ENCODE data around the gene DDX24.

DDX24 gene, protein sequence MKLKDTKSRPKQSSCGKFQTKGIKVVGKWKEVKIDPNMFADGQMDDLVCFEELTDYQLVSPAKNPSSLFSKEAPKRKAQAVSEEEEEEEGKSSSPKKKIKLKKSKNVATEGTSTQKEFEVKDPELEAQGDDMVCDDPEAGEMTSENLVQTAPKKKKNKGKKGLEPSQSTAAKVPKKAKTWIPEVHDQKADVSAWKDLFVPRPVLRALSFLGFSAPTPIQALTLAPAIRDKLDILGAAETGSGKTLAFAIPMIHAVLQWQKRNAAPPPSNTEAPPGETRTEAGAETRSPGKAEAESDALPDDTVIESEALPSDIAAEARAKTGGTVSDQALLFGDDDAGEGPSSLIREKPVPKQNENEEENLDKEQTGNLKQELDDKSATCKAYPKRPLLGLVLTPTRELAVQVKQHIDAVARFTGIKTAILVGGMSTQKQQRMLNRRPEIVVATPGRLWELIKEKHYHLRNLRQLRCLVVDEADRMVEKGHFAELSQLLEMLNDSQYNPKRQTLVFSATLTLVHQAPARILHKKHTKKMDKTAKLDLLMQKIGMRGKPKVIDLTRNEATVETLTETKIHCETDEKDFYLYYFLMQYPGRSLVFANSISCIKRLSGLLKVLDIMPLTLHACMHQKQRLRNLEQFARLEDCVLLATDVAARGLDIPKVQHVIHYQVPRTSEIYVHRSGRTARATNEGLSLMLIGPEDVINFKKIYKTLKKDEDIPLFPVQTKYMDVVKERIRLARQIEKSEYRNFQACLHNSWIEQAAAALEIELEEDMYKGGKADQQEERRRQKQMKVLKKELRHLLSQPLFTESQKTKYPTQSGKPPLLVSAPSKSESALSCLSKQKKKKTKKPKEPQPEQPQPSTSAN

DNA sequence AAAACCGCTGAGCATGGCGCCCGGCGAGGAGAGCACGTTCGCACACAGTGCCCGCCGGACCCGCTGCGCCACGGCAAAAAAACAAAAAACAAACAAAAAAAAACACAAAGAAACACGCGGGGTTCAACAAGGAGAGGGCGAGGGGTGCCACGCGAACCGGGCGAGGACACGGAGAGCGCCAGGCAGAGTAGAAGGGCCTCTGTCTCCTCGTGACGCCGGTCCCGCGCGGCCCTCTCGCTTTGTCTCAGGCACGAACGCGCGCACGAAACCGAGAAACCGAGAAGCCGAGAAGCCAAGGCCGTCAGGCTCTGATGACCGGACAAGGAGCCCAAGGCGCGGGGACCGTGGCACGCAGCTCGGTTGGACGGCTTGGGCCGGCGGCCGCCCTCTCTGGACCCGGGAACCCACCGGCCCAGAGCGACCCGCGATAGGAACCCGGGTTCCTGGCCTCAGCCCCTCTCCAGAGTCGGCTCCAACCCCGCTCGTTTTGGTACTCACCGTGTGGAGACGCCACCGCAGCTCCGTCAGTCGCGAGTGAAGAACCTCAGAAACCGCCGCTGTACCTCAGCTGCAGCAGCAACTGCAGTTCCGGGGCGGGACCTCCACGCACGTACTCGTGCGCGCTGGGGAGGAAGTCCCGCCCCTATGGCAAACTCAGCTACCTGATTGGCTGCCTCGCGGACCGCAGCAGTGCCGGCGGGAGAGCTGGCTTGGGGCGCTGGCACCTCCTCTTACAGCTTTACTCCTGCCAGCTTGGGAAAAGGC, at the start of gene DDX24, which contains the start of gene IFI27L1:
TSS of gene DDX24 (minus strand) at position 582 of the 765 bp plus-strand sequence. CDS start 1,460 bp downstream, outside the sequence.
TSS of gene IFI27L1 (plus strand) at position 690 of the 765 bp plus-strand sequence. CDS start 15,628 bp downstream, outside the sequence.
- Histone ChIP-seq H3K4me3 (ENCODE audit: low read length in 2 of 2) (peak within 1 kb of the TSS; percentile 86 to 98), H3K9ac (ENCODE audit: low read length in 2 of 2) (peak within 1 kb of the TSS; percentile 96 to 97), H3K4me1 (ENCODE audit: control insufficient read depth, insufficient read depth, low read length) (peaks cover 29% of the 10 kb centered on the region), H3K9me3 (ENCODE audit: control insufficient read depth in 2 of 2, low read length in 2 of 2) (no peaks in the 10 kb centered on the region), H3K36me3 (ENCODE audit: control insufficient read depth in 2 of 2, insufficient read depth in 2 of 2, low read length in 2 of 2) (peaks cover 10 to 12% of the 10 kb centered on the region in 2 donors), H3K27me3 (ENCODE audit: control insufficient read depth in 1 of 2, insufficient read depth in 2 of 2, low read length in 2 of 2) (no peaks in the 10 kb centered on the region), H3K27ac (ENCODE audit: low read length) (peak within 1 kb of the TSS; percentile 85)

DNA sequence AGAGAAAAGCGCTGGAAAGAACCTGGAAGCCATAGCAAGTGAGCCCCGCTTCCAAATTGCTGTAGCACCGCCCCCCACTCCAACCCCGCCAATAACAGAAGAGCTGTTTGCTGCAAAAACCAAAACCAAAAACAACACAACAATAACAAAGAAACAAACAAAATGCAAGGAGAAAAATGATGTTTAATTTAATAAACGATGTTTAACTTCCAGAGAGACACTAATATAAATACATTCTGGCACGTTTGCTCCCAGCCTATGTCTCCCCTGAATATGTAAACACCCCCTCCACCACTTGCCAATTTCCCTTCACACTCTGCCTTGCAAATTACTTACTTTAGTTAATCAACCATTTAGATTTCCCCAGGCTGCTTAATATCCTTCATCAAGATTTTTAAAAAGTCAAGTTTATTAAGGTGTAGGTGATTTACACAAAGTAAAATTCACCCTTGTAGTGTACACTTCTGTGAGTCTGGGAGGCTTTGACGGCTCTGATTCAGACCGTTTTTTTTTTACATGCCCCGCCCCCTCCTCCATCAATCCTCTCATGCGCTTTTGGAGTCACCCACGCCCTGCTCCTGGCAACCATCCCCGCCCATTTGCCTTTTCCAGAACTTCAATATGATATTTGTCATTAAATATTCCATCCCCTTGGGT, 48.9 kb upstream of the DDX24 start:
- H3K4me3 ChIP-seq (ENCODE audit: low read length in 2 of 2), result peak overlapping the region; percentile 81 to 85
- peak overlapping the region in 1 of 2 donors; percentile 13 for H3K9ac ChIP-seq (ENCODE audit: low read length in 2 of 2)

DNA sequence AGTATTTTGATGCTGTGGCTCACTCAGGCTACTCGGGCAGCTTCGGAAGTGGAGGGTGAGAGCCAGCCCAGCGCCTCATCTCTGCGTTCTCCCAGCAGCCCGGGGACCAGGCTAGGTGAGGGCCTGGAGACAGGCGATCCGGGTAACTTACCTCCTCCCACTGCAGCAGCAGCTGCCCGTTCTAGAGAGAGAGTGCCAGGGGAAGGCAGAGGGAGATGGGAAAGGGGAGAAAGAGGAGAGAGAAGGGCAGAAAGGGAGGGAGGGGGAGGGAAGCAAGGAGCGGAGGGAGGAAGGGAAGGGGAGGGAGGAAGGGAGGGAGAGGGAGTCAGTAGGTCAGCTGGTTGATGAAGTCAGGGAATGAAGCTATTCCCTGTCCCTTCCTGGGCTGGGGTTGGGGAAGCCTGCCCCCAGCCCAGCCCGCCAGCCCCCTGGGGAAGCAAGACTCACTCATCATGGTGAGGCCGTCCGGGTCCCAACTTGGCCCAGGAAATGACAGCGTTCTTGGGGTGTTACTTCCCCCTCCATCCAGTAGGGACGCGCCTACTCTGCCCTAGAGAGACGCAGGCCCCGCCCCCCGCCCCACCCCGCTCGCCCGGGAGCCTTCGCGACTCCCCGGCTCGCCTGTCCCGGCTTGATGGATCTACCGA, 48.2 kb upstream of the DDX24 start, which contains the start of gene IFI27L2:
TSS of gene IFI27L2 (minus strand) at position 494 of the 647 bp plus-strand sequence. CDS start at position 454, 40 bp downstream.
- Histone ChIP-seq H3K9me3 (ENCODE audit: control insufficient read depth in 2 of 2, low read length in 2 of 2) (no peaks in the 10 kb centered on the region), H3K36me3 (ENCODE audit: control insufficient read depth in 2 of 2, insufficient read depth in 2 of 2, low read length in 2 of 2) (peaks cover 0 to 4% of the 10 kb centered on the region in 2 donors), H3K4me3 (ENCODE audit: low read length in 2 of 2) (peak within 1 kb of the TSS; percentile 81 to 85), H3K27ac (ENCODE audit: low read length) (peak within 1 kb of the TSS; percentile 69), H3K9ac (ENCODE audit: low read length in 2 of 2) (peak within 1 kb of the TSS; percentile 68 to 72), H3K27me3 (ENCODE audit: control insufficient read depth in 1 of 2, insufficient read depth in 2 of 2, low read length in 2 of 2) (no peaks in the 10 kb centered on the region), H3K4me1 (ENCODE audit: control insufficient read depth, insufficient read depth, low read length) (peaks cover 13% of the 10 kb centered on the region)

More for the DNA sequence above, 48.9 kb upstream of the DDX24 start:
- no peaks in the 10 kb centered on the region for H3K9me3 ChIP-seq (ENCODE audit: control insufficient read depth in 2 of 2, low read length in 2 of 2)
- H3K27ac ChIP-seq (ENCODE audit: low read length), result peak overlapping the region; percentile 69
- H3K36me3 ChIP-seq (ENCODE audit: control insufficient read depth in 2 of 2, insufficient read depth in 2 of 2, low read length in 2 of 2), result peaks cover 0 to 4% of the 10 kb centered on the region in 2 donors
- peaks cover 13% of the 10 kb centered on the region for H3K4me1 ChIP-seq (ENCODE audit: control insufficient read depth, insufficient read depth, low read length)
- H3K27me3 ChIP-seq (ENCODE audit: control insufficient read depth in 1 of 2, insufficient read depth in 2 of 2, low read length in 2 of 2), result no peaks in the 10 kb centered on the region

DNA sequence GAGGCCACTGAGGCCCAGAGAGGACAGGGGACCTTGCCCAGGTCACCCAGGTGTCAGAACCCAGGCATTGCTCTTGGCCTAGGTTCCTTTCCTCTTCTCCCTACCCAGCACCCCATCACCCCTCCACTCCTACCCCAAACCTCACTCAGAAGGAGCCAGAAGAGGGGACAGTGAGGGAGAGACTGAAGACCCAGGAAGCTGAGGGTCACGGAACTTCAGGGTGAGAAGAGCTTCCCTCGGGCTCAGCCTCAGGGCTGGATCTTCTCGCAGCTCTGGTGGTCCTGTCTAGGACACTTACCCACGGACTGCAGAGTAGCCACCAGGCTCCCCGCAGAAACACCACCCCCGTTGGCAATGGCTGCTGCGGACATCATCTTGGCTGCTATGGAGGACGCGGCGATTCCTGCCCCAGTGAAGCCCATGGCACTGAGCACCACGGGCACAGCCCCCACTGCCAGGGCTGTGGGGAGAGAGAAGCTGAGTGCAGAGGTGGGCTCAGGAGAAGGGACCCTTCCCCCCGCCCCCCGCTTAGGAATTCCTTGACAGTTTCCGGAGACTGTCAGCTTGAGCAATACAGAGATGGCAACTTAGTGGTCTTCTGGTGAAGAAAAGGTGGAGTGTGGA, 47.3 kb upstream of the DDX24 start:
- Histone ChIP-seq H3K9ac (ENCODE audit: low read length in 2 of 2) (peak overlapping the region in 1 of 2 donors; percentile 68), H3K4me1 (ENCODE audit: control insufficient read depth, insufficient read depth, low read length) (peaks cover 13% of the 10 kb centered on the region), H3K36me3 (ENCODE audit: control insufficient read depth in 2 of 2, insufficient read depth in 2 of 2, low read length in 2 of 2) (peaks cover 0 to 4% of the 10 kb centered on the region in 2 donors), H3K9me3 (ENCODE audit: control insufficient read depth in 2 of 2, low read length in 2 of 2) (no peaks in the 10 kb centered on the region), H3K27ac (ENCODE audit: low read length) (peak overlapping the region; percentile 69), H3K27me3 (ENCODE audit: control insufficient read depth in 1 of 2, insufficient read depth in 2 of 2, low read length in 2 of 2) (no peaks in the 10 kb centered on the region), H3K4me3 (ENCODE audit: low read length in 2 of 2) (peak overlapping the region in 1 of 2 donors; percentile 81)

DNA sequence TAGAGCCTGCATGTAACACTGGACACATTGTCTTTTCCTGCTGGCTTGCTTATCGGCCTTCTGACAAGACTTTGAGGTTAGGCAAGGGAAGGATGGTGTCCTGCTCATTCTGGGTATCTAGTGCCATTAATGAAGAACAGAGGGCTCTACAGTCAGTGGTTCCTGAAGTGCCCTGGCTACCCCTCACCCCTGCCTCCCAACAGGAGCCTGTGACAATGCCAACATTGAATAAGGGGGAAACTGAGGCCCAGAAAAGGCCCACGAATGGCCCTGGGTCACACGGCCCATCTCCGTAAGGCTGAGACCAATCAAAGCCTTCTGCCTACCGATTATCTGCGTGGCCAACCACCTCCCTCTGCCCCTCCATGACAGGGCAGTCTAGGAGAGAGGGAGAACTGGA, 46.3 kb upstream of the DDX24 start:
- Histone ChIP-seq H3K9me3 (ENCODE audit: control insufficient read depth in 2 of 2, low read length in 2 of 2) (no peaks in the 10 kb centered on the region), H3K9ac (ENCODE audit: low read length in 2 of 2) (no peak overlapping the region), H3K4me3 (ENCODE audit: low read length in 2 of 2) (no peak overlapping the region), H3K27me3 (ENCODE audit: control insufficient read depth in 1 of 2, insufficient read depth in 2 of 2, low read length in 2 of 2) (no peaks in the 10 kb centered on the region), H3K36me3 (ENCODE audit: control insufficient read depth in 2 of 2, insufficient read depth in 2 of 2, low read length in 2 of 2) (peaks cover 0 to 4% of the 10 kb centered on the region in 2 donors), H3K27ac (ENCODE audit: low read length) (no peak overlapping the region), H3K4me1 (ENCODE audit: control insufficient read depth, insufficient read depth, low read length) (peaks cover 13% of the 10 kb centered on the region)

DNA sequence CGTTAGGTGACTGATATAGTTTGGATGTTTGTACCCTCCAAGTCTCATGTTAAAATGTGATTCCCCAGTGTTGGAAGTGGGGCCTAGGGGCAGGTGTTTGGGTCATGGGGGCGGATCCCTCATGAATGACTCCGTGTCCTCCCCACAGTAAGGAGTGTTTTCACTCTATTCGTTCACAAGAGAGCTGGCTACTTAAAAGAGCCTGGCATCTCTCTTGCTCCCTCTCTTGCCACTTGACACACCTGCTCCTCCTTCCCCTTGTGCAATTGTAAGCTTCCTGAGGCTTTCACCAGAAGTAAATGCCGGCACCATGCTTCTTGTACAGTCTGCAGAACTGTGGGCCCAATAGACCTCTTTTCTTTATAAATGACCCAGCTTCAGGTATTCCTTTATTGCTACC, 45.8 kb upstream of the DDX24 start:
- no peaks in the 10 kb centered on the region for H3K27me3 ChIP-seq (ENCODE audit: control insufficient read depth in 1 of 2, insufficient read depth in 2 of 2, low read length in 2 of 2)
- H3K9me3 ChIP-seq (ENCODE audit: control insufficient read depth in 2 of 2, low read length in 2 of 2), result no peaks in the 10 kb centered on the region
- H3K9ac ChIP-seq (ENCODE audit: low read length in 2 of 2), result no peak overlapping the region
- no peak overlapping the region for H3K4me3 ChIP-seq (ENCODE audit: low read length in 2 of 2)
- no peak overlapping the region for H3K27ac ChIP-seq (ENCODE audit: low read length)
- H3K36me3 ChIP-seq (ENCODE audit: control insufficient read depth in 2 of 2, insufficient read depth in 2 of 2, low read length in 2 of 2), result peaks cover 0 to 4% of the 10 kb centered on the region in 2 donors
- peaks cover 13% of the 10 kb centered on the region for H3K4me1 ChIP-seq (ENCODE audit: control insufficient read depth, insufficient read depth, low read length)

DNA sequence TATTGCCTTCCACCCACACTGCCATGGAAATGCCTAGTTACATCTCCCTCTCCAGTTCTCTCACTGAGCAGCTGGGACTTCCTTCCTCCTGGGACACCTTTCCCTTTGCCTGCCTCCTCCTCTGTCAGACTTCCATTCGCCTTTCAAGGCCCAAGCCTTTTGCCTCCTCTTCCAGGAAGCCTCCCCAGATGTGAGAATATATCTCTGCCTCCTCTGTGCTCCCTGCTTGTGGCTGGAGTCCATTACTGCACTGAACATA, 45.3 kb upstream of the DDX24 start:
- peaks cover 13% of the 10 kb centered on the region for H3K4me1 ChIP-seq (ENCODE audit: control insufficient read depth, insufficient read depth, low read length)
- peaks cover 0 to 4% of the 10 kb centered on the region in 2 donors for H3K36me3 ChIP-seq (ENCODE audit: control insufficient read depth in 2 of 2, insufficient read depth in 2 of 2, low read length in 2 of 2)
- no peaks in the 10 kb centered on the region for H3K9me3 ChIP-seq (ENCODE audit: control insufficient read depth in 2 of 2, low read length in 2 of 2)
- no peak overlapping the region for H3K9ac ChIP-seq (ENCODE audit: low read length in 2 of 2)
- H3K27me3 ChIP-seq (ENCODE audit: control insufficient read depth in 1 of 2, insufficient read depth in 2 of 2, low read length in 2 of 2), result no peaks in the 10 kb centered on the region
- H3K4me3 ChIP-seq (ENCODE audit: low read length in 2 of 2), result no peak overlapping the region
- no peak overlapping the region for H3K27ac ChIP-seq (ENCODE audit: low read length)

DNA sequence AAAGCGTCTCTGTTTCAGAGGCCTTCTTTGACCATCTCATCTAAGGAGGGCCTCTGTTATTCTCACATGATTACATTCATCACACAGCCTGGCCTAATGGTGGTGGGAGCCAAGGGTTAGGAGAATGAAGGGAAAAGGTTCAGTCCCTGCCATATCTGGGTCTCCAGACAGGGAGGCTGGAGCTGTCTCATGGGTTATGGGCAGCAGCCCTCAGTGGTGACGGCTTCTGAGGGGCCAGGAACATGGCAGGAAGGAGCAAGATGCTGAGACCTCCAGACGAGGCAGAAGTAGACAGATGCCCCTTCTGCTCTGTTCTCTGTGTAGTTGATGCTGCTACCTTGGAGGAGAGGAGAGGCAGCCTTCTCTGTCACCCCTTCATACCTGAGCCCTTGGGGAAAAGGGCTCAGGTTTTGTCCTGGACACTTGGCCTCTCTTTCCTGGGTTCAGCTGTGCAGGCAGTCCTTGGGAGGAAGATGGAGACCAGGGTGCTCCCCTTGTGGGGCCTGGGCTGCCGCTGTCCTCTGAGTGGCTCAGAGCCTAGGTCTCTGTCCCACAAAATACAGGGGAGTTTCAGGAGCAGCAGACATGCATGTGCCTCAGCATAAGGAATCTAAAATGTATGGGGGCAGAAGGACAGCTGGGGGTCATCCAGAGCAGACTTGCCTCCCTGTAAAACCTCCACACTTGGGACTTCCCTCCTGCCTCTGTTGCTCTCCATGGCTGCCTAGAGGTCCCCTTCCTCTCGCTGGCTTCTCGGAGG, 44.8 kb upstream of the DDX24 start:
- Histone ChIP-seq H3K27me3 (ENCODE audit: control insufficient read depth in 1 of 2, insufficient read depth in 2 of 2, low read length in 2 of 2) (no peaks in the 10 kb centered on the region), H3K9me3 (ENCODE audit: control insufficient read depth in 2 of 2, low read length in 2 of 2) (peaks cover 0 to 2% of the 10 kb centered on the region in 2 donors), H3K9ac (ENCODE audit: low read length in 2 of 2) (no peak overlapping the region), H3K4me3 (ENCODE audit: low read length in 2 of 2) (no peak overlapping the region), H3K4me1 (ENCODE audit: control insufficient read depth, insufficient read depth, low read length) (peaks cover 13% of the 10 kb centered on the region), H3K27ac (ENCODE audit: low read length) (no peak overlapping the region), H3K36me3 (ENCODE audit: control insufficient read depth in 2 of 2, insufficient read depth in 2 of 2, low read length in 2 of 2) (peaks cover 0 to 4% of the 10 kb centered on the region in 2 donors)

Measured in stomach smooth muscle (tissue), 2 donors.